Hypothalamus (tissue), 51 donors: Measurements from ENCODE around the gene COL13A1.

Source experiments
- DNase-seq, 51 donors: peaks; one replicate each; lab custom pipeline; 2025; lab: John Stamatoyannopoulos, UW

The COL13A1 gene

DNA sequence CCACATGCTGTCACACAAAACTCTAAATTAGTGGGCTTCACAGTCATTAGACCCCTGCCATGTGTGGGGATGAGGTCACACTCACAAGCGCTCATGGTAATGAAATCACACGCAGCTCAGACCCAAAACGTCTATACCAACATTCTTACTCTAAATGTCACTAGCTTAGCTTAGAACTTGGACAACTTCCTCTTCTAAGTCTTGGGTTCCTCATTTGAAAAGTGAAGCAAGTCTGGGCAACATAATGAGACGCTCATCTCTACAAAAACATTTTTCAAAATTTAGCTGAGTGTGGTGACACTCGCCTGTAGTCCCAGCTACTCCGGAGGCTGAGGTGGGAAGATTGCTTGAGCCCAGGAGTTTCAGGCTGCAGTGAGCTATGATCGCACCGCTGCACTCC, 158.2 kb downstream of the COL13A1 start:
- DNase-seq, result no peak

DNA sequence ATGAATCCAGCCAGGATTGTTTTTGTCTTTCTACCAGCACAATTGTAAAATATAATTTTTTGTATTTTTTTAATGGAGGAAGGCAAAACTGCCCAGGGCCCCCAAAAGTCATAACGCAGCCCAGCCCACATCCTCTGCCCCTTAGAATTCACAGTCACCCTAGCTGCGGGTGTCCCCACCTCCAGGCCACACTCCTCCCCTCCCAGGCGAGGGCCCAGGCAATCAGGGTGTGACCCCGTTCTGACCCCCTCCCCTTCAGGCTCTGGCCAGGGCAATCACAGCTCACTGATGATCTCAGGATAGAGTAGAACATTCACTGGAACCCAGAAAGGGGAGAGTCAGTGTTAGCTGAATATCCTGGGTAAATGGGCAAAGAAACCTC, 158.9 kb downstream of the COL13A1 start:
- DNase-seq, result no peak

DNA sequence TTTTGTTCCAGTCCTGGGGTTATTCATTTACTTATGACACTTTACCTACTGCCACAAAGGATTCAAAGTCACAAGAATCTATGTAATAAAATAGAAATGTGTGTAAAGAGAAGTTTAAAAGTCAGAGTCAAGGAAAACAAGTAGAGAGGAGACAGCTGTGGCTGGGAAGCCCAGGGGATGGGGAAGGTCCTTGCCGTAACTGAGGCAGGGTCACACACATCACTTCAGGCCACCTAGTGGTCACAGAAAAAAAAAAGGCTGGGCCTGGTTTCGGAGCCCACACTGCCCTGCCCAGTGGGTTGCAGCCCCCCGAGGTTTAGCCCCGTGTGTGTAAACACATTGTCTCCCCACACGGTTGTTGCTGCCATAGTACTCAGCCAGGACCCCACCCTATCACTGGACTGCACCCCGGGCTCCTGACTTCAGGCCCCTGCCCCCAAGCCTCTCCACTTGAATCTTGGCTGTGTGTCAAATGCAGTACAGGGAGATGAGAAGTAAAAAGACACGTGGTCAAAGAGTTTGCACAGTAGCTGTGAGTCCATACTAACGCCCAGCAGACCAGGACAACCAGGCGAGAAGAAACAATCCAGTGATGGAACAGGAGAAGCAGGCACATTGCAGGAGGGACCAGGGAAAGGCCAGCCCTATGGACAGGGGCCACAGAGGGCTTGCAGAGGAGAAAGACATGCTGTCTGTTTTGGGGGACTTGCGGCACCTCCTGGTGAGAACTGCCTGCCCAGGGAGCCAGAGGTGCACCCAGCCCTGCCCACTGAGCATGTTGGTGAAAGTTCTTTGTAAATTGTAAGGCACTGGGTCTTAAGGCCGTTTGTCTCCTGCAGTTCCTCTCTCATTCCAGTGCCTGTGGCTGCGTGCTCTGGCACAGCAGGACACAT, 159.5 kb downstream of the COL13A1 start:
- no peak for DNase-seq

DNA sequence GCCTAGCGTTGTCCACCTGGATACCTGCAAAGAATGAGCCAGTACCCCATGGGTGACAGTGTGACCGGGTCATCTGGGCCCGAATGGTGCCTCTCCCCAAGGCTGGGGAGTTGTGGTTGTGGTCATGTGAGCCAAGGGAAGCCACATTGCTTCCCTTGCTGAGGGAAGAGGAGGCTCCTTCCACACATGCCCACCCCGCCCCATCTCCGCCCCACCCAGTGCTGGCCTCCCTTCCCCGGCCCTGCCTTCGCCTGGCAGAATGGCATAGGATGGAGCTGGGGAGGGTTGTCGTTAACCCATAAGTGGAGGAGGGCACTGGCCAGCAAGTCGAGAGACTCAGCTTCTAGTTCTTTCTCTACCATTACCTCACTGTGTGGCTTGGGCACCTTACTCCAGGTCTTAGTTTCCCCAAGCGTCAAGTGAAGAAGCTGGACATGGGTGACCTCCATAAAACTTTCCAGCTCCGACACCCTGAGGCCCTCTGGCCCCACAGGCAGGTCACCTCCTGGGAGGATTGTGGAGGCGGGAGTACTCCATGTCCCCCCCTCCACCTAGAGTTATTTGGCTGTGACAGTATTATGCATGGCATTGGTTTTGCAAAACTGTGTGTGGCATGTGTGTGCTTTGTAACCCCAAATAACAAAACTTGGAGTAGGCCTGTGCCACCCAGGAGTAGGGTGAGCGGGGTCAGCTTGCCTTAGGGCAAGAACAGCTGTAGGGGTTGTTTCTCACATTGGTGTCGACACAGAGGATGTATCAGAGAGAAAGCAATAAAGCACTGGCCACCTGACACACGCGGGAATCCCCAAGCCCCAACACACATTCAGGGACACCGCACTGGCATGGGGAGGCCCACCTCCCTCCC, 160.4 kb downstream of the COL13A1 start:
- DNase-seq, result no peak

DNA sequence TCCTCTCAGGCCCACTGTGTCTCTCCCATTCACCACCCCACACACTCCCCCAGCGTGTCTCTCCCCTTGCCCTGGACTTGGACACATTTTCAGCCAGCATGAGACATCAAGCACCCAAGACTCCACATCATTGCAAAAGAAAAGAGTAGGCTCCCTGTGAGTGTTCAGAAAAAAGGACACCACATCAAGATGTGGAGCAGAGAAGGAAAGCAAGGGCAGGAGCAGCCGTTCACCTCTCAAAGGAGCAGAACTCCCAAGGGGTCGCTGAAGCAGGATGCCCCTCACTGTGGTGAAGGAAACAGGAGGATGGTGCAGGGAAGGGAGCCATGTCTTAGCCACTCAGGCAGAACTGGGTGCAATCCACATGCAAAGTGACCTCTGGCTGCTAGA, 161.0 kb downstream of the COL13A1 start:
- no peak for DNase-seq

DNA sequence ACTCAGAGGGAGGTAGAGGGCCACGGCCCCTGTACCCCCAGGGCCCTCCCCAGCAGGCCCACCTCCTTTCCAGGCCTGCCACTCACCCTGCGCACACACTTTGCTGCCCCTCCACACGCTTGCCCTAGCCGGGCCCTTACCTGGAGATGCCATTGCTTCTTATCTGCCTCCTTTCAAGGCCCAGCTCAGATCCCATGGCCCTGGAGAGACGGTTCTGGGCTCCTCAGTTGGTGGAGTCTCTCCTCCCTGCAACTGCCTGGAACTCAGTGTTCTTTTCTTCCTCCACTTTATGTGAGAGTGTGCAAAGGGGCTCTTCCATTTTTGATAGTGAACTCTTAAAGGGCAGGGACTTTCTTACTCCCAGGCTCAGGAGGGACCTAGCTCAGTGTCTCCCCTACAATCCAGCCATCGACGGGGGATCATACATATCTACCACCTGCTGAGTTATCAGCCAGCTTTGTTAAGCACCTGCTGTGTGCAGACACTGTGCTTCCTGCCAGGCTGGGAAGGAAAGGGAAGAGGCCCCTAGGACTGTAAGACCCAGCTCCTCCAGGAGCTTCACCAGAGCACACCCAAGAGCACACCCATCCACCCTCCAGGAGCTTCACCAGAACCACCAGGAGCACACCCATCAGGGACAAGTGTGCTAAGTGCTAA, 161.6 kb downstream of the COL13A1 start:
- DNase-seq, result no peak

DNA sequence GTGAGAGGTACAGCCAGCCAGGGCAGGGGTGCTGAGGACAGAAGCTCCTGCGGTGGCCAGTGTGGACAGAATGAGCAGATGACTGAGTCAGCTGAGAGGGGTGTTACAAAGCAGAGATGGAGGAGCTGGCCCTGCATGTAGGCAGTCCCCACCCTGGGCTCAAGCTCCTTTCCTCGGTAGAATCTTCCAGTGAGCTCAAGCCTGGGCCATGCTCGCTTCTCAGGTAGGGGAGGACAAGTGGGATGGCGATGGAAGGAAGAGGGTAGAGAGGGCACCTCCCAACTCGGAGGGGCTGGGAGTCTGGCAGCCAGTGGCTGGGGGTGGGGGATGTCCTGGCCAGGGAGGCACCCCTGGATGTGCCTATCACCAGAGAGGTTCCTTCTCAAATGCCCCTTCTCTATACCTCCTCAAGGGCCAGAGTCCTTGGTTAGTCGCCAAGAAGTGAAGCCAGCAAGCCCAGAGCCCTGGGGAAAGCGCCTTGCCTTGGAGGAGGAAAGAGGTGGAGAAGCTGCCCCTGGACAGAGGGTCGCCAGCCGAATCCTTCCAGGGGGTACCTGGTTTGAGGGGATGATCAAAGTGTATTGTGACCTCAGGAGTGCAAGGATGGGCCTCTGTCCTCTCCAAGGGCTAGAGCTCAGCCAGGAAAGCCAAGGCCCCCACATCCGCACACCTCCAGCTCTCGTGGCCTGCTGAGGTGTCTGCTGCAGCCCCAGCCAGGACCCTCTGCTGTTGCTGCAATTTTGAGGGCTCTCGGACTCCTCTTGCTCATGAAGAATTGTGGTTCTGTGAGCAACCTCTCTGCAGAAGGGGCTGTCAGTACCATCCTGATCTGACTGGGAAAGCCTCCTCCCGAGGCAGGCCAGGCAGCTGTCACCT, 162.4 kb downstream of the COL13A1 start:
- DNase-seq, result no peak

DNA sequence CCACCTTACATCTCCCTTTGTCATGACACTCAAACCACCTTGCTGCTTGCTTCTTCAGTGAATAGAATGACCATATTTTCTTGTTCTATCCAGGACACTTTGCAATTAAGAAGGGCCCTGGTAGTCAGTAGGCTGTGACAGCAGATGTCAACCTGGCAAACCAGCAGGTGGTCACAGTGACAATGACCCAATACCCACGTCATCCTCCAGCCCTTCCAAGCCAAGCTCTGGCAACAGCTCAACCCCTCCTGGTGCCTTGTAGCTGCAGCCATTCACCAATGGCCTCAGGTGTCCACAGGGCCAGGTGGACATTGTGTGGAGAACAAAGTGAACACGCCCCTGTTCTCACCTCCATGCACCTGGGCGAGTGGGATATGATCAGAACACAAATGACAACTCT, 163.4 kb downstream of the COL13A1 start:
- no peak for DNase-seq

DNA sequence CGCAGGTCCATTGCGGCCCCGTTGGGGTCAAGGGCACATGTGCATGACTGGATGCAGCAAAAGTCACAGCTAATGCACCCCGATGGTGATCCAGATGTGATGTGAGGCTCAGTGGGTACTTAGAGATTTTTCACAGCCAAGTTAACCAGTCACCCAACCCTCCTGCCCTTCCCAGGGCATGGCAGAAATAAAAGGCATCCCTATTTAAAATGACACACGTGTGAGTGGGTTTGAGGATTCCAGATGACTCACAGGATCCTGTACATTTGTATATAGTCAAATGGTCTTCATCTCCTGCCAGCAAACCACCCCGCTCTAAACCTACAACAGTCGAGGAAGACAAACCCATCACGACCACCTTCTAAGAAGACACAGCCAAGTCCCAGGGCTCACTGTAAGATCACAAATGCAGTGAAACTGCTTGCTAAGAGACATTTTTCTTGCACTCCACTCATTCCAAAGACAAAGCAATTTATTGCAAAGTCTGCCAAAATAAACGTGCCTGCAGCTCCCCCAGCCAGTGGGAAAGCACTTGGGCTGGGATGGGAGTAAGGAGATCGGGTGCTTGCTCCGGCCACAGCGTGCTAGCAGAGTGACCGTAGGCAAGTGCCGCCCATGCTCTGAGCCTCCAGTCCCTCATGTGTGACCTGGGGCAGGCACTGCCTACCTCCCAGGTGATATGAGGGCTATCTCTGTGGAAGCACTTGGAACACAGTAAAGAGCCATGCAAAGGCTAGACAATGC, 164.4 kb downstream of the COL13A1 start:
- DNase-seq, result no peak

DNA sequence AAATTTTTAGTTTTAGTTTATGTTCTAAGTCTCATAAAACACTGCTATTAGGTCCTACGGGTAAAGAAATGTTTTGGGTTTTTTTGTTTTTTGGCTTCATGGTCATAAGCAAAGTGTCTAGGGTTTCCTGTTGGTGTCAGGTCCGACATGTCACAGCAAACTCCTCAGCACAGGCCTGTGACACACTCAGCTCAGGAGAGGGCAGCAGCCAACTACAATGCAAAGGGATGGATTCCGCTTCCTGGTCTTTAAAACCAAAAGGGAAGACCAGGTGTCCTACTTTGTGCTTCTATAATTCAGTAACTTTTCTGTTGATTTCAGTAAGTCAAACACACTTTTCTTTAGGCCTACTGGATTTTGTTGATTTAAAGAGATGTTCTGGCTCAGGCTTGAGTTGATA, 167.1 kb downstream of the COL13A1 start:
- DNase-seq, result peak in 2 of 51 donors; percentile 7 to 10

DNA sequence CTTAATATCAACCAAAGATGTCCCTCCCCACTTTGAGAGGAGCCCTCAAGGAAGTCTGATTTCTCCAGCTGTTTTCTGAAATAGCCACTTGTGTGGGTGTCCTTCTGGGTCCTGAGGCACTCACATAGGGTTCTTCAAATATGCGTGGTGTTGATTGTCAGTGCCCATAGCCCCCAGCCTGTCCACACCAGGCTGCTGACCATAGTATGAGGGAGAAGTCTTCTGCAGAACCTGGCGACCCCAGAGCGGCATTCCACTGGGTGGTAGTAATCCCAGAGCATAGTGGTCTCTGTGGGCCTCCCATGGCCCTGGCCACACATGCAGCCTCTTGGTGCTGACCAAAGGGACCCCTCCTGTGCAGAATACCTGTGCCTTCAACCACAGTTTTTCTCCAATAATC, 168.3 kb downstream of the COL13A1 start:
- DNase-seq, result no peak

DNA sequence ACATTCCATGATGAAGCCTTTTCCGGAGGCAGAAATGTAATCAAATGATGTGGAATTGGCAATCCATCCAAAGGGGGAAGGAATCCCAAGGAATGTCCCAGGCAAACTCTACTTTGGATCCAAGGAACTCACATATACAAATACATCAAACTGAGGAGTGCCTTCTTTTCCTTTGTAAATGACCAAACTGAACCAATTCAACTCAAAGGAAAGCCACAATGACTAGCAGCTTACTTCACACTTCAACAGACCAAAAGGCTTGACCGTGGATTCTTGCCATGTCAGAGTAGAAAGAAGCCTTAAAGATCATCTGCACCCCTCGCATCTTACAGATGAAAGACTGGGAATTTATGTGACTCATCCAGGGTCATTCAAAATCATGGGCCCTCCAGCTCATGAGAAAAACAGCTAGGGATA, 171.3 kb downstream of the COL13A1 start:
- DNase-seq, result no peak

DNA sequence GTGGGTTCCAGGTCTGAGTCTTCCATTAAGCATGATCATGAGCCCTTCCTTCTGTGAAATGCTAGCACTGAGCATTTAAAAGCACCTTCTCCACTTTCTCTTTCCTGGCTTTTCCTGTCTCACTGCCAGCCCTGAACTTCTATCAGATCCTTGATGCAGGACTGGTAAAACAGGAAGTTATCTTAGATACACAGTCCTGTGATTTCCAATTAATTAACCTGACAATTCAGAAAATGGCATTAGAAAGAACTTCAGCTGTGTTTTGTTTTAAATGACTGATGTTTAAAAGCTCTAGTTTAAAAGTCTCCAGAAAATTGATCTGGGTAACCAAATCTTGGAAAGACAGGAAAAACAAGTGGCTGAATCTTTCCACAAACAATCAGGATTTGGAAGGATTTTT, 172.0 kb downstream of the COL13A1 start:
- DNase-seq, result no peak

DNA sequence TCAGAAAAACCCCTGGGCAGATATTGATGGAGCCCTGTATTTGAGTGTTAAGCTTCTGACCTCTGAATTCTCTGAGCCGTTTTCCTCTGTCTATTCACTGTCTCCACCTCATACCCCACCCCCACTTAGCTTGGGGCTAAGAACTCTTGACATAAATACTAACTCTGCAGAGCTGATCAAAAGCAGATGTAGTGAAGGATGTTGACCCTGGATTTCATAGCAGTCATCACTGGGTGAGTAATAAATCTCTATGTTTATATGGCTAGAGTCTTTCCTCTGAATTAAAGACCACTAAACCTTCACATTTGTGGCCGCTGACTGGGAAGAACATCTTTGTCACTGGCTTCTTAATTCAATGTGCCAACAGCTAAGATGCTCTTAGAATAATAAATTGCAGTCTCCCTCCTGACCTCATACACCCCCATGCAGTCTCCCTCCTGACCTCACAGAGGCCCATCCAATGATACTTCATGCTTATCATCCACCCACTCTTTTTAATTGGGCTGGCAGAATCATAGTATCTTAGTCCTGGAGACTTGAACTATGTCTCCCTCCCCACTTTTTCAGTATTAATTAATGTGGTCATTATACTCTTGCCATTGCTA, 172.9 kb downstream of the COL13A1 start:
- no peak for DNase-seq

DNA sequence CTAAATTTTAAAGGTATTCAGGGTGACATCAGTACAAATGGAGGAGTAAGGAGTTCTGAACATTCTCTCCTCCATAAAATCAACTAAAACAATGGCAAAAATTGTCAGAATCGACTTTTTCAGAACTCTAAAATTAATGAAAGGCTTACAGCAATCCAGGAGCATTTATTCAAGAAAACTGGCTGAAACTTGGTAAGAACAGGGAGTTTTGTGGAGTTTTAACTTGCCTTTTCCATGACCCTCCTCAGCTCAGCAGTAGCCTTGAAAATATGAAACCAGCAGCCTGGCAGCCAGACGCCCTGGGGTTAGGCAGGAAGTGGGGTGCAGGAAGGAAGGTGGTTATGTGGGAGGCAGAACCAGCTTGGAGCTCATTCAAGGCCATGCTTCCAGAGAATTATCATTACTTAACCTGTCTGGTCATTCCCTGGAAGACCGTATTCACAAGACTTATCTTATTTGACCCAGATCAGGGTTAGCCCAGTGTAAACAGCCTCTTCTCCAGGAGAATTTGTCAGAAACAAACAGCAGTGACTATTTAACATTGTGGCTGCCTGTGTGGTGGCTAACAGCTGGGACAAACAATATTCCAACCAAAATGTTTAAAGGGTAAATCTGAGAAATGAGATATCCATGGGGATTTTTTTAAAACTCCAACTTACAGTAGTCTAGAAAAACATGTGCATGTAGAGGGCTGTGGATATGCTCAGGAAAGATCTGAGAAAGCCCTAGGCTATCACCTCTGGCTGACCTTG, 175.3 kb downstream of the COL13A1 start:
- no peak for DNase-seq

DNA sequence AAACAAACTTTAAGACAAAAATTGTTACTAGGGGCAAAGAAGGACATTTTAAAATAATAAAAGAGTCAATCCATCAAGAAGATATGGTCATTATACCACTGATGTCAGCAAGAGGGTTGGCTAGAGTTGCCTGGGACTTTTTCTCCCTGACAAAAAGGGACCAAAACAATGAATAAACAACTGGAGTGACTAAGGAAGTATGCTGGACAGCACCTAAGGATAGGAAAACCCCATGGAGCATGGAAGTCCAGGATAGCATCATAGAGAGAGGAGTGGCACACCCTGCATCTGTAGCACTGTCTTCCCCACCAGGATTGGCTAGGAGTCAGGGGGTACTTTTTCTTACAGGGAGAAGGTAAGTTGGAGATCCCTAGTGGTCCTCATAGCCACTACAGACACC, 177.5 kb downstream of the COL13A1 start:
- DNase-seq, result no peak

DNA sequence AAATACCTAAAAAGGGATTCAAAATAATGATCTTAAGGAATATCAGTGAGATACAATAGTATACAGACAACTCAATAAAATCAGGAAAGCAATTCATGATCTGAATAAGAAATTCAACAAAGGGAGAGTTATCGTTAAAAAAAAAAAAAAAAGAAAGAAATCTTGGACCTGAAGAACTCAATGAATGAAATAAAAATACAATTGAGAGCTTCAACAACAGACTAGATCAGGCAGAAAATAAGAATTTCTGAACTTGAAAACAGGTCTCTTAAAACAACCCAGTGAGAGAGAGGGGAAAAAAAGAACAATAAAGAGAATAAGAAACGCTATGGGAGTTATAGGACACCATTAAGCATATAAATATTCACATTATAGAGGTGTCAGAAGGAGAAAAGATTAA, 179.0 kb downstream of the COL13A1 start:
- no peak for DNase-seq

DNA sequence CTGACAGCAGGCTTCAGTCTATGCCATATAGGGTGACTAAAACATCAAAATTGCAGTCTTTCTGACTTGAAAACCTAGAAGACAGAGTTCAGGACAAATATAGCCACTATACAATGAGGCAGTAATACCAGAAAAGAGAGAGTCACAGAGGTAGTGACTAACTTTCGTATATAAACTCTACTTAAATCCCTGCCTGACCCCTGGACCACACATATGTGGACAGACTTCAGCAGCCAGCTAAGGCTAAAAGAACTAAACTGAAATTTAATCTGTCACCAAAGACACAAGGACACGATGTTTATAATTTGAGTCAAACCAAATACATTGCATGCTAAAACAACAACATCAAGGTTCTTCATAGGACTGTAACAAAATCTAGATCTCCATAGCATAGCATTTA, 186.4 kb downstream of the COL13A1 start:
- no peak for DNase-seq
